Natural killer cell (primary cell): Measurements from ENCODE around the gene ACBD5. TPM values are rescaled to one million over a fixed set of nuclear protein-coding genes. Genes with fewer than 3 reads are reported as not detected.

Experiments used
- ATAC-seq, 3 donors: fragments of 150-1000 bp in 2 of 3; fragments of 200-7000 bp in 1 of 3; cut with Tn5 transposase; 1 replicate in 1 of 3; 2 replicates in 2 of 3; pipeline ENCODE4 v1.10.0; 2021; ENCODE audit warnings: mild to moderate bottlenecking in 2 of 3, moderate library complexity in 2 of 3
- DNase-seq, 2 donors: peaks; one replicate each; pipeline versions ENCODE4 v3.0.0 to v3.0.0-alpha.2; 2013 to 2021; ENCODE audit warnings: mixed read lengths in 1 of 2
- H3K27ac ChIP-seq: one replicate; pipeline ENCODE4 v1.5.1; 2013; ENCODE audit warnings: mild to moderate bottlenecking, low read length
- H3K27me3 ChIP-seq: one replicate; pipeline ENCODE4 v1.6.1; 2013; ENCODE audit warnings: low read length; ENCODE audit not compliant: control insufficient read depth, insufficient read depth
- H3K36me3 ChIP-seq: one replicate; pipeline ENCODE4 v1.6.1; 2013; ENCODE audit warnings: low read length; ENCODE audit not compliant: control insufficient read depth, insufficient read depth
- H3K4me1 ChIP-seq: one replicate; pipeline ENCODE4 v1.6.1; 2013; ENCODE audit warnings: low read length; ENCODE audit not compliant: control insufficient read depth, insufficient read depth
- H3K4me3 ChIP-seq: one replicate; pipeline ENCODE4 v1.5.1; 2013; ENCODE audit warnings: low read length
- H3K9me3 ChIP-seq: one replicate; pipeline ENCODE4 v1.6.1; 2013; ENCODE audit warnings: low read length; ENCODE audit not compliant: control insufficient read depth, insufficient read depth
- H3K27ac Mint-ChIP-seq, 2 donors: one replicate each; pipeline ENCODE4 v1.8.0; 2022; ENCODE audit warnings: mild to moderate bottlenecking in 2 of 2, mixed read lengths in 2 of 2, moderate library complexity in 1 of 2
- H3K27me3 Mint-ChIP-seq, 2 donors: one replicate each; pipeline ENCODE4 v1.8.0; 2022; ENCODE audit warnings: low read depth in 2 of 2, mixed read lengths in 2 of 2
- H3K36me3 Mint-ChIP-seq: one replicate; pipeline ENCODE4 v1.8.0; 2022; ENCODE audit warnings: mixed read lengths
- H3K4me1 Mint-ChIP-seq, 2 donors: one replicate each; pipeline ENCODE4 v1.8.0; 2022; ENCODE audit warnings: mixed read lengths in 2 of 2
- H3K4me3 Mint-ChIP-seq: one replicate; pipeline ENCODE4 v1.8.0; 2022; ENCODE audit warnings: mild to moderate bottlenecking, moderate library complexity, mixed read lengths
- H3K9me3 Mint-ChIP-seq, 2 donors: one replicate each; pipeline ENCODE4 v1.8.0; 2022; ENCODE audit warnings: mixed read lengths in 2 of 2
- CTCF ChIP-seq: fragments of 200-600 bp; IDR thresholded peaks from one replicate; pipeline ENCODE4 v1.8.0; 2022; ENCODE audit warnings: antibody characterized with exemption
- whole genome bisulfite sequencing: methylation state at CpG from one replicate; pipeline ENCODE4 v1.1.7; 2013; ENCODE audit warnings: missing lambda C conversion rate; ENCODE audit not compliant: insufficient coverage; 5-methylcytosine and 5-hydroxymethylcytosine counted together
- intact Hi-C: fragments of 100-400 bp; cut with micrococcal nuclease; formaldehyde crosslinking; loops from one replicate; pipeline ENCODE4 v1.14.2; 2022
- total RNA-seq, 4 donors: library from RNA; stranded (reverse); fragments of 120-200 nt in 1 of 4; gene quantifications; one replicate each; pipeline versions ENCODE4 v1.2.3 to v1.2.4, GENCODE V29; 2013 to 2022

ACBD5 gene
- total RNA-seq, 3 donors from 2014 or later (not counting 1 experiment from before 2014, with no cell fraction given) = 38.2 to 58.8 (median 47.4) TPM

DNA sequence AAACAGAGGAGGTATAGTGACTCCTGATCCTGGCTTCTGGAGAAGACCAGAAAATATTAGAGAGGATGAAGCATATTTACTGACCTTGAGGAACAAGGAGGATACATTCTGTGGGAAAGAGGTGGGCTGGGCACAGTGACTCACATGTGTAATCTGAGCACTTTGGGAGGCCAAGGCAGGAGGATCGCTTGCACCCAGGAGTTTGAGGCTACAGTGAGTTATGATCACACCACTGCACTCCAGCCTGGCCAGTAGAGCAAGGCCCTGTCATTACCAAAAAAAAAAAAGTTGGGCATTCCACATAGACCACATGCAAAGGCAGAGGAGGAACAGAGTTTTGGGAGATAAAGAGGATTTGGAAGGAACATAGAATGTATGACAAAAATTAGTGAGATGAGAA, 4.4 kb upstream of the ACBD5 start:
- no peaks in the 10 kb centered on the region for H3K36me3 Mint-ChIP-seq
- DNase-seq (no peak), ATAC-seq (no peak)
- Histone ChIP-seq H3K27ac (no peak overlapping the region), H3K4me3 (no peak overlapping the region), H3K27me3 (no peaks in the 10 kb centered on the region), H3K36me3 (no peaks in the 10 kb centered on the region), H3K9me3 (no peaks in the 10 kb centered on the region), H3K4me1 (peaks cover 18% of the 10 kb centered on the region)
- H3K27me3 Mint-ChIP-seq = no peaks in the 10 kb centered on the region
- peaks cover 30 to 31% of the 10 kb centered on the region in 2 donors for H3K4me1 Mint-ChIP-seq
- H3K4me3 Mint-ChIP-seq = no peak overlapping the region
- H3K27ac Mint-ChIP-seq = no peak overlapping the region
- H3K9me3 Mint-ChIP-seq = no peaks in the 10 kb centered on the region
- TF ChIP-seq CTCF = no peak
- WGBS = 95% methylated on average over 1 of the region's 1 CpG
- intact Hi-C loops = loop anchor here (5.0 kb wide), 2 partner anchors 257 to 1287 kb away; partner anchors contain the start of genes RAB18 and WAC

GRCh38 chr10:27242951-27243551, 2.5 kb upstream of the ACBD5 start:
- WGBS = 14% methylated on average over 6 of the region's 12 CpGs
- Mint-ChIP-seq H3K36me3 (no peaks in the 10 kb centered on the region), H3K27me3 (no peaks in the 10 kb centered on the region), H3K4me1 (peaks cover 41 to 44% of the 10 kb centered on the region in 2 donors), H3K4me3 (peak overlapping the region; percentile 95), H3K27ac (peak overlapping the region; percentile 98), H3K9me3 (no peaks in the 10 kb centered on the region)
- no peak for TF ChIP-seq CTCF
- Histone ChIP-seq H3K4me1 (peaks cover 29% of the 10 kb centered on the region), H3K27ac (peak overlapping the region; percentile 87), H3K27me3 (no peaks in the 10 kb centered on the region), H3K36me3 (no peaks in the 10 kb centered on the region), H3K4me3 (peak overlapping the region; percentile 81), H3K9me3 (no peaks in the 10 kb centered on the region)
- DNase-seq (peak; percentile 57 to 90), ATAC-seq (peak; percentile 37 to 61 (median 59))
- intact Hi-C loops = loop anchor here (1.0 to 5.0 kb wide), 3 partner anchors 88 to 1289 kb away; partner anchors contain the start of genes MASTL, RAB18 and WAC

DNA sequence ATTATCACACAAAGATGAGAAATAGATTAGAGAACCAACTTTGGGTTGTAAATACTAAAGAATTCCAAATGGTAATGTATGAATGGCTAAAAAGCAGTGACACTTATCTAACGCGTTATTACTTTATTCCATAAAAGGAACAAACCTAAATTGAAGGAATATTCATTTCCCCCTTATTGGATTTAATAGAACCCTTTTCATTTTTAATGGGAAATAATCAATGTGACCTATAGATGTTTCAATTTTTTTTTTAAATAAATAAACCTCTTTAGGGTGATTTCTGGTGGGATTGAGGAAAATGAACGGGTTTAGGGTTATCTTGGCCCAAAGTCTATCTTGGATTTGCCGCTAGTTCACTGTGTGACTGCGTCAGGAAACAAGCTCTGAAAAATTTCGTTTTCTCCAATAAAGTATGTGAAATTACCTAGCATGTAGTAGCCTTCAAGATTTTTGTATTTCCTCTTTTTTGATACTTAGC, 1.9 kb upstream of the ACBD5 start:
- peaks cover 34% of the 10 kb centered on the region for H3K4me1 ChIP-seq
- Mint-ChIP-seq H3K9me3 (no peaks in the 10 kb centered on the region), H3K4me1 (peaks cover 41 to 44% of the 10 kb centered on the region in 2 donors), H3K27ac (peak overlapping the region; percentile 98), H3K36me3 (no peaks in the 10 kb centered on the region), H3K27me3 (no peaks in the 10 kb centered on the region), H3K4me3 (peak overlapping the region; percentile 95)
- peak overlapping the region; percentile 81 for H3K4me3 ChIP-seq
- no peaks in the 10 kb centered on the region for H3K9me3 ChIP-seq
- H3K27me3 ChIP-seq = no peaks in the 10 kb centered on the region
- no peaks in the 10 kb centered on the region for H3K36me3 ChIP-seq
- peak overlapping the region; percentile 87 for H3K27ac ChIP-seq
- DNase-seq = no peak
- 0% methylated on average over 4 of the region's 6 CpGs for WGBS
- TF ChIP-seq CTCF = no peak
- intact Hi-C loops = loop anchor here (1.0 to 5.0 kb wide), 3 partner anchors 87 to 1290 kb away; partner anchors contain the start of genes MASTL, RAB18 and WAC
- no peak for ATAC-seq
